Parathyroid adenoma (tissue), 2 donors: Measurements from ENCODE around the gene NOTCH3.

Source experiments
- H2AFZ ChIP-seq: fragments of 300-600 bp; sonication (generic); one replicate; pipeline ENCODE4 v1.7.0; 2017; ENCODE audit warnings: antibody characterized with exemption, mild to moderate bottlenecking
- H3K27ac ChIP-seq: fragments of 300-600 bp; sonication (generic); one replicate; pipeline ENCODE4 v1.7.0; 2017
- H3K27me3 ChIP-seq: fragments of 300-600 bp; sonication (generic); one replicate; pipeline ENCODE4 v1.7.0; 2017; ENCODE audit warnings: low read length; ENCODE audit not compliant: control insufficient read depth, insufficient read depth
- H3K36me3 ChIP-seq: fragments of 300-600 bp; sonication (generic); one replicate; pipeline ENCODE4 v1.7.0; 2017; ENCODE audit warnings: low read length; ENCODE audit not compliant: control insufficient read depth, insufficient read depth
- H3K4me1 ChIP-seq: fragments of 300-600 bp; sonication (generic); one replicate; pipeline ENCODE4 v1.7.0; 2017; ENCODE audit warnings: control low read depth
- H3K4me2 ChIP-seq: fragments of 300-600 bp; sonication (generic); one replicate; pipeline ENCODE4 v1.7.0; 2017; ENCODE audit warnings: low read length
- H3K4me3 ChIP-seq: fragments of 300-600 bp; sonication (generic); one replicate; pipeline ENCODE4 v1.7.0; 2017; ENCODE audit warnings: low read depth, low read length
- H3K79me2 ChIP-seq: fragments of 300-600 bp; sonication (generic); one replicate; pipeline ENCODE4 v1.7.0; 2017; ENCODE audit warnings: control low read depth
- H3K9ac ChIP-seq: fragments of 300-600 bp; sonication (generic); one replicate; pipeline ENCODE4 v1.7.0; 2017; ENCODE audit warnings: mild to moderate bottlenecking
- H3K9me3 ChIP-seq: fragments of 300-600 bp; sonication (generic); one replicate; pipeline ENCODE4 v1.7.0; 2017; ENCODE audit warnings: low read length; ENCODE audit not compliant: control insufficient read depth
- CTCF ChIP-seq: fragments of 300-600 bp; sonication (generic); IDR thresholded peaks from one replicate; pipeline ENCODE4 v1.7.0; 2017; ENCODE audit warnings: antibody characterized with exemption, mild to moderate bottlenecking
- donor health status: primary hyperparathyroidism.

Gene NOTCH3

DNA sequence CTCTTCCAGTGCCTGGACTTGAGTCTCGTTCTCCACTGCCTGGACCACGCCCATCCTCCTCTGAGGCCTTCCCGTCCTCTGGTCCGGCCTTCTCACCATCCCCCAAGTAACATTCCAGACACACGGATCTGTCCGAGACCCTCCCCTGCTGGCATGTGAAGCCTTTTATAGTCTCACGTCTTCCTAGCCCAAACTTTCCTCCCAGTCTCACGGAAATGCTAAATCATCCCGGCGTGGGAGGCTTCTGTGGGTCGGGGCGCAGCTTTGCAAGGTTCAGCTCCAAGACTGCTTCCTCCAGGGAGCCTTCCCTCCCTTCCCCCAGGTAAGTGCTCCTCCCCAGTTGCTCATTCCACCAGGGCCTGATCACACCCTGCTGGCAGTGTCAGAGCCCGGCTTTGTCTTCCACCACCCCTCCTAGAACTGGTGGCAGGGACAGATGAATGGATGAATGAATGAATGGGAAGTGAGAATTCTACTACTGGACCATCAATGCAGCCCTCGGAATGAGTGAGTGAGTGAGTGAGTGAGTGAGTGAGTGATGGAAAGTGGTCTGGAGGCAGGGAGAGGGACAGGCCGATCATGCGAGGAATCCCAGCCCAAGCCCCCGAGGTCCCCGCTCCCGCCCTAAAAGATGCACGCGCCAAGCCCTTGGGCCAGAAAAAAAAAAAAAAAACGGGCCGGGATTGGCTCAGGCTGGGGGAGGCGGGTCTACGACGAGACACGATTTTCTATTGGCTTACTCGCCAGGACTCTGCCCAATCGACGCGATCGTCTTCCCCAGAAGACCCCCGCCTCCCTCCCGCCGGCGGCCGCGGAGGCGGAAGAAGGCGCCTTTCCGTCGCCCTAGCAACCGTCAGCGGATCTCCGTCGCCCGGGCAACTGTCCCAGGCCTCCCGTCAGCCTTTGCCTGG is 22.2 kb upstream of the NOTCH3 start:
- Histone ChIP-seq H3K27me3 (no peaks in the 10 kb centered on the region), H3K9me3 (no peaks in the 10 kb centered on the region), H3K36me3 (no peaks in the 10 kb centered on the region), H3K4me3 (peak overlapping the region; percentile 71), H2AFZ (peak overlapping the region; percentile 98), H3K4me2 (peak overlapping the region; percentile 95), H3K27ac (peak overlapping the region; percentile 46), H3K4me1 (peaks cover 3% of the 10 kb centered on the region), H3K9ac (no peak overlapping the region), H3K79me2 (no peaks in the 10 kb centered on the region)
- no peak for TF ChIP-seq CTCF

DNA sequence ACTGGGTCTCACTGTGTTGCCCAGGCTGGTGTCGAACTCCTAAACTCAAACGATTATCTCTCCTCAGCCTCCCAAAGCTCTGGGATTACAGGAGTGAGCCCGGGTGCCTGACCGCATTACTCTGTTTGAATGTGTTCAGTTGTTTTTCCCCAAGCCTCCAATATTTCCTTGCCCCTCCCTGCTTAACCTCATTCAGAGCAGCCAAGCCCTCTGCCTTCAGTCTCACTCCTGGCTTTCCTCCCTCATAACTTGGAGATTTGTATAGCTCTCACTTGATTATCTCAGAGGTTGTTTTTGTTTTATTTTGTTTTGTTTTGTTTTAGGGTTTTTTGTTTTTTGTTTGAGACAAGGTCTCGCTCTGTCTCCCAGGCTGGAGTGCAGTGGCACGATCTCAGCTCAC is 20.0 kb upstream of the NOTCH3 start:
- no peaks in the 10 kb centered on the region for H3K27me3 ChIP-seq
- H3K79me2 ChIP-seq: no peaks in the 10 kb centered on the region
- H3K4me3 ChIP-seq: no peak overlapping the region
- no peak for TF ChIP-seq CTCF
- H3K27ac ChIP-seq: no peak overlapping the region
- H3K36me3 ChIP-seq: no peaks in the 10 kb centered on the region
- H3K4me1 ChIP-seq: peaks cover 3% of the 10 kb centered on the region
- H3K9ac ChIP-seq: no peak overlapping the region
- no peak overlapping the region for H3K4me2 ChIP-seq
- no peak overlapping the region for H2AFZ ChIP-seq
- no peaks in the 10 kb centered on the region for H3K9me3 ChIP-seq

DNA sequence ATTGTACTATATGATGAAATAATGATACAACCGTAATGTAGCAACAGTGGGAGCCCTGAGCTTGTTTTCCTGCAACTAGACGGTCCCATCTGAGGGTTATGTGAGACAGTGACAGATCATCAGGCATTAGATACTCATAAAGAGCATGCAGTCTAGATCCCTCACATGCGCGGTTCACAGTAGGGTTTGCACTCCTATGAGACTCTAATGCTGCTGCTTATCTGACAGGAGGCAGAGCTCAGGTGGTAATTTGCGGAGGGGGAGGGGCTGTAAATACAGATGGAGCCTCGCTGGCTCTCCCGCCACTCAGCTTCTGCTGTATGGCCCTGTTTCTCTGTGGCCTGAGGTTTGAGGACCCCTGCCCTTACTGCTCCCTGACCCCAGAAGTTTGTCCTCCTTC is 17.7 kb upstream of the NOTCH3 start:
- Histone ChIP-seq H3K4me2 (no peak overlapping the region), H3K4me1 (peaks cover 3% of the 10 kb centered on the region), H3K9ac (no peak overlapping the region), H3K27ac (no peak overlapping the region), H3K9me3 (no peaks in the 10 kb centered on the region), H3K79me2 (no peaks in the 10 kb centered on the region), H3K36me3 (no peaks in the 10 kb centered on the region), H3K27me3 (no peaks in the 10 kb centered on the region), H2AFZ (no peak overlapping the region), H3K4me3 (no peak overlapping the region)
- no peak for TF ChIP-seq CTCF

DNA sequence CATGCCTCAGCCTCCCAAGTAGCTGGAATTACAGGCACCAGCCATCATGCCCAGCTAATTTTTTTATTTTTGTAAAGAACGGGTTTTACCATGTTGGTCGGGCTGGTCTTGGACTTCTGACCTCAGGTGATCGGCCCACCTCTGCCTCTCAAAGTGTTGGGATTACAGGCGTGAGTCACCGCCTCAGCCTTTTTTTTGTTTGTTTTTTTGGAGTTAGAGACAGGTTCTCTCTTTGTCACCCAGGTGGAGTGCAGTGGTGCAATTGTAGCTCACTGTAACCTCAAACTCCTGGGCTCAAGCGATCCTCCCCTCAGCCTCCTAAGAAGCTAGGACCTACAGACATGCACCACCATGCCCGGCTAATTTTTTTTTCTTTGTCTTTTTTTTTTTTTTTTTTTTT is 15.6 kb upstream of the NOTCH3 start:
- Histone ChIP-seq H3K4me1 (no peaks in the 10 kb centered on the region), H3K27ac (no peak overlapping the region), H3K4me3 (no peak overlapping the region)

More for the DNA sequence above, 15.6 kb upstream of the NOTCH3 start:
- H3K4me2 ChIP-seq: no peak overlapping the region
- no peaks in the 10 kb centered on the region for H3K9me3 ChIP-seq
- no peaks in the 10 kb centered on the region for H3K27me3 ChIP-seq
- H3K36me3 ChIP-seq: no peaks in the 10 kb centered on the region
- TF ChIP-seq CTCF: no peak
- H2AFZ ChIP-seq: no peak overlapping the region
- no peak overlapping the region for H3K9ac ChIP-seq
- H3K79me2 ChIP-seq: no peaks in the 10 kb centered on the region
